Activated CD4-positive, alpha-beta T cell treated with anti-CD3 and anti-CD28 coated beads, Interleukin-2, amount 10 ng/mL, durations not matched to agents 7 days and 5 days (primary cell): ENCODE measurements around the gene KDELR3. TPM values are rescaled to one million over a fixed set of nuclear protein-coding genes. Genes with fewer than 3 reads are reported as not detected.

Experiments used
- CTCF ChIA-PET: fragments of 350-600 bp; sonication (Branson Sonifier 250); formaldehyde crosslinking; loops from one replicate; lab custom pipeline; 2021; ENCODE audit warnings: antibody characterized with exemption; lab: Charles Lee
- POLR2A ChIA-PET: fragments of 350-600 bp; sonication (Branson Sonifier 250); formaldehyde crosslinking; loops from one replicate; lab custom pipeline; 2021; ENCODE audit warnings: antibody characterized with exemption; lab: Charles Lee
- DNase-seq: peaks from one replicate; pipeline ENCODE4 v3.0.0-alpha.2; 2020
- H3K27ac Mint-ChIP-seq: one replicate; pipeline ENCODE4 v1.8.0; 2021; ENCODE audit warnings: mild to moderate bottlenecking, moderate library complexity, mixed read lengths
- H3K27me3 Mint-ChIP-seq: one replicate; pipeline ENCODE4 v1.8.0; 2021; ENCODE audit warnings: mixed read lengths
- H3K36me3 Mint-ChIP-seq: one replicate; pipeline ENCODE4 v1.8.0; 2021; ENCODE audit warnings: low read depth, mixed read lengths
- H3K4me1 Mint-ChIP-seq: one replicate; pipeline ENCODE4 v1.8.0; 2021; ENCODE audit warnings: mixed read lengths
- H3K4me3 Mint-ChIP-seq: one replicate; pipeline ENCODE4 v1.8.0; 2021; ENCODE audit warnings: mild to moderate bottlenecking, moderate library complexity, mixed read lengths
- H3K9me3 Mint-ChIP-seq: one replicate; pipeline ENCODE4 v1.8.0; 2021; ENCODE audit warnings: mixed read lengths
- total RNA-seq, 2 experiments: library from RNA; stranded (reverse); gene quantifications; one replicate each; pipeline ENCODE4 v1.2.3, GENCODE V29; 2021

Gene KDELR3
- under 1 TPM; 0.17 to 0.23 TPM for total RNA-seq

- peaks cover 44% of the 10 kb centered on the region for H3K27me3 Mint-ChIP-seq
- ChIA-PET POLR2A (no interaction called here), CTCF (interaction anchor here (0.9 to 1.4 kb wide), 2 partner anchors 12 to 27 kb away, joined by 3 read pairs; no protein-coding TSS in a partner anchor)
- H3K4me3 Mint-ChIP-seq: peak within 1 kb of the TSS; percentile 62
- H3K9me3 Mint-ChIP-seq: no peaks in the 10 kb centered on the region
- peaks cover 2% of the 10 kb centered on the region for H3K36me3 Mint-ChIP-seq
- no peak within 1 kb of the TSS for H3K27ac Mint-ChIP-seq
- H3K4me1 Mint-ChIP-seq: peaks cover 12% of the 10 kb centered on the region
- peak; percentile 22 for DNase-seq
Observed at GRCh38 chr22:38467904-38468442, at the start of gene KDELR3. Gene KDELR3 (plus strand): TSS chr22:38468096. CDS start chr22:38468234, 138 bp downstream.

GRCh38 chr22:38418589-38418988 is 49.3 kb upstream of the KDELR3 start:
- H3K4me1 Mint-ChIP-seq: no peaks in the 10 kb centered on the region
- POLR2A ChIA-PET: no interaction called here
- H3K27ac Mint-ChIP-seq: no peak overlapping the region
- CTCF ChIA-PET: interaction anchor here (0.7 to 0.8 kb wide), 2 partner anchors 11 to 768 kb away, joined by 5 read pairs; no protein-coding TSS in a partner anchor
- no peaks in the 10 kb centered on the region for H3K9me3 Mint-ChIP-seq
- no peak for DNase-seq
- H3K36me3 Mint-ChIP-seq: no peaks in the 10 kb centered on the region
- H3K27me3 Mint-ChIP-seq: no peaks in the 10 kb centered on the region
- no peak overlapping the region for H3K4me3 Mint-ChIP-seq

- H3K27ac Mint-ChIP-seq: no peak overlapping the region
- no peak overlapping the region for H3K4me3 Mint-ChIP-seq
- ChIA-PET POLR2A (no interaction called here), CTCF (no interaction called here)
- H3K4me1 Mint-ChIP-seq: no peaks in the 10 kb centered on the region
- no peaks in the 10 kb centered on the region for H3K27me3 Mint-ChIP-seq
- no peak for DNase-seq
- H3K9me3 Mint-ChIP-seq: no peaks in the 10 kb centered on the region
- no peaks in the 10 kb centered on the region for H3K36me3 Mint-ChIP-seq
Observed at GRCh38 chr22:38419121-38419857, 48.6 kb upstream of the KDELR3 start.

- H3K27me3 Mint-ChIP-seq: no peaks in the 10 kb centered on the region
- no peak for DNase-seq
- POLR2A ChIA-PET: no interaction called here
- CTCF ChIA-PET: no interaction called here
- H3K4me3 Mint-ChIP-seq: no peak overlapping the region
- no peak overlapping the region for H3K27ac Mint-ChIP-seq
- no peaks in the 10 kb centered on the region for H3K4me1 Mint-ChIP-seq
- no peaks in the 10 kb centered on the region for H3K36me3 Mint-ChIP-seq
- no peaks in the 10 kb centered on the region for H3K9me3 Mint-ChIP-seq
Observed at GRCh38 chr22:38419858-38420160, 48.1 kb upstream of the KDELR3 start.

GRCh38 chr22:38420734-38421133 is 47.2 kb upstream of the KDELR3 start:
- POLR2A ChIA-PET: no interaction called here
- DNase-seq: no peak
- H3K4me1 Mint-ChIP-seq: no peaks in the 10 kb centered on the region
- H3K27me3 Mint-ChIP-seq: no peaks in the 10 kb centered on the region
- H3K36me3 Mint-ChIP-seq: no peaks in the 10 kb centered on the region
- H3K4me3 Mint-ChIP-seq: no peak overlapping the region
- no peak overlapping the region for H3K27ac Mint-ChIP-seq
- CTCF ChIA-PET: interaction anchor here (0.6 kb wide), 1 partner anchor 430 kb away, joined by 3 read pairs; no protein-coding TSS in a partner anchor
- H3K9me3 Mint-ChIP-seq: no peaks in the 10 kb centered on the region

GRCh38 chr22:38422611-38423511 is 45.0 kb upstream of the KDELR3 start:
- no peaks in the 10 kb centered on the region for H3K4me1 Mint-ChIP-seq
- ChIA-PET CTCF (no interaction called here), POLR2A (no interaction called here)
- no peaks in the 10 kb centered on the region for H3K36me3 Mint-ChIP-seq
- no peaks in the 10 kb centered on the region for H3K27me3 Mint-ChIP-seq
- H3K4me3 Mint-ChIP-seq: no peak overlapping the region
- no peaks in the 10 kb centered on the region for H3K9me3 Mint-ChIP-seq
- no peak for DNase-seq
- peak overlapping the region; percentile 31 for H3K27ac Mint-ChIP-seq

- H3K4me3 Mint-ChIP-seq: no peak overlapping the region
- ChIA-PET CTCF (interaction anchor here (1.3 kb wide), 1 partner anchor 21 kb away, joined by 3 read pairs; no protein-coding TSS in a partner anchor), POLR2A (no interaction called here)
- H3K4me1 Mint-ChIP-seq: no peaks in the 10 kb centered on the region
- H3K9me3 Mint-ChIP-seq: no peaks in the 10 kb centered on the region
- no peak for DNase-seq
- no peak overlapping the region for H3K27ac Mint-ChIP-seq
- H3K36me3 Mint-ChIP-seq: no peaks in the 10 kb centered on the region
- no peaks in the 10 kb centered on the region for H3K27me3 Mint-ChIP-seq
Observed at GRCh38 chr22:38423512-38424503, 44.1 kb upstream of the KDELR3 start.

- no peaks in the 10 kb centered on the region for H3K36me3 Mint-ChIP-seq
- H3K4me1 Mint-ChIP-seq: no peaks in the 10 kb centered on the region
- no peak for DNase-seq
- H3K27ac Mint-ChIP-seq: no peak overlapping the region
- H3K4me3 Mint-ChIP-seq: no peak overlapping the region
- no peaks in the 10 kb centered on the region for H3K27me3 Mint-ChIP-seq
- no peaks in the 10 kb centered on the region for H3K9me3 Mint-ChIP-seq
- ChIA-PET POLR2A (no interaction called here), CTCF (interaction anchor here (1.3 kb wide), 1 partner anchor 22 kb away, joined by 3 read pairs; no protein-coding TSS in a partner anchor)
Observed at GRCh38 chr22:38424525-38425080, 43.3 kb upstream of the KDELR3 start.

- ChIA-PET CTCF (interaction anchor here (0.9 to 1.4 kb wide), 2 partner anchors 25 to 146 kb away, joined by 3 read pairs; no protein-coding TSS in a partner anchor), POLR2A (no interaction called here)
- H3K27me3 Mint-ChIP-seq: no peaks in the 10 kb centered on the region
- no peaks in the 10 kb centered on the region for H3K4me1 Mint-ChIP-seq
- H3K36me3 Mint-ChIP-seq: no peaks in the 10 kb centered on the region
- DNase-seq: no peak
- no peaks in the 10 kb centered on the region for H3K9me3 Mint-ChIP-seq
- H3K27ac Mint-ChIP-seq: no peak overlapping the region
- no peak overlapping the region for H3K4me3 Mint-ChIP-seq
Observed at GRCh38 chr22:38426628-38427027, 41.3 kb upstream of the KDELR3 start.

- no peaks in the 10 kb centered on the region for H3K9me3 Mint-ChIP-seq
- no peak overlapping the region for H3K4me3 Mint-ChIP-seq
- H3K27me3 Mint-ChIP-seq: no peaks in the 10 kb centered on the region
- ChIA-PET POLR2A (no interaction called here), CTCF (no interaction called here)
- H3K36me3 Mint-ChIP-seq: no peaks in the 10 kb centered on the region
- H3K27ac Mint-ChIP-seq: no peak overlapping the region
- H3K4me1 Mint-ChIP-seq: no peaks in the 10 kb centered on the region
- DNase-seq: no peak
Observed at GRCh38 chr22:38427465-38427864, 40.4 kb upstream of the KDELR3 start.

GRCh38 chr22:38427940-38428339 is 40.0 kb upstream of the KDELR3 start:
- Mint-ChIP-seq H3K27ac (no peak overlapping the region), H3K4me3 (no peak overlapping the region), H3K36me3 (no peaks in the 10 kb centered on the region), H3K27me3 (no peaks in the 10 kb centered on the region), H3K4me1 (no peaks in the 10 kb centered on the region), H3K9me3 (no peaks in the 10 kb centered on the region)
- CTCF ChIA-PET: no interaction called here
- no peak for DNase-seq
- POLR2A ChIA-PET: no interaction called here

- no peak overlapping the region for H3K27ac Mint-ChIP-seq
- POLR2A ChIA-PET: no interaction called here
- H3K4me3 Mint-ChIP-seq: no peak overlapping the region
- no peak for DNase-seq
- no peaks in the 10 kb centered on the region for H3K9me3 Mint-ChIP-seq
- CTCF ChIA-PET: interaction anchor here (0.7 to 1.6 kb wide), 4 partner anchors 10 to 377 kb away, joined by 3 to 5 read pairs (median 3); no protein-coding TSS in a partner anchor
- no peaks in the 10 kb centered on the region for H3K36me3 Mint-ChIP-seq
- no peaks in the 10 kb centered on the region for H3K27me3 Mint-ChIP-seq
- H3K4me1 Mint-ChIP-seq: no peaks in the 10 kb centered on the region
Observed at GRCh38 chr22:38428714-38429113, 39.2 kb upstream of the KDELR3 start.
